Caco-2 (cell line): ENCODE data around the gene MZT2A. TPM values are rescaled to one million over a fixed set of nuclear protein-coding genes. Genes with fewer than 3 reads are reported as not detected.
"Not testable (repeated sequence)": the region's sequence is repeated elsewhere in the genome, so short reads cannot be mapped to it uniquely, and the experiment has no call there.

Source experiments
- BruUV-seq: library from RNA; stranded (reverse); fragments of 400-500 nt; replicated peaks from 2 replicates; lab custom pipeline; 2021; lab: Mats Ljungman, UMichigan
- CTCF ChIA-PET: fragments of 300-600 bp; sonication (Branson Sonifier 250); formaldehyde crosslinking; loops from one replicate; lab custom pipeline; 2022; ENCODE audit warnings: antibody characterized with exemption; lab: Charles Lee
- POLR2A ChIA-PET: fragments of 300-600 bp; sonication (Branson Sonifier 250); formaldehyde crosslinking; loops from one replicate; lab custom pipeline; 2022; ENCODE audit warnings: antibody characterized with exemption; lab: Charles Lee
- DNase-seq, 2 experiments: peaks; one replicate each; pipeline versions ENCODE4 v3.0.0 to v3.0.0-alpha.2; 2020 to 2022
- H3K27me3 ChIP-seq: replicated peaks from 2 replicates; pipeline ENCODE4 v1.6.0; 2011; ENCODE audit warnings: low read length; ENCODE audit not compliant: control insufficient read depth, insufficient read depth
- H3K36me3 ChIP-seq: 2 replicates; pipeline ENCODE4 v1.5.1; 2011; ENCODE audit warnings: low read length; ENCODE audit not compliant: control insufficient read depth, insufficient read depth
- H3K4me1 ChIP-seq: fragments of 250-450 bp; sonication (Bioruptor Pico); 2 replicates; pipeline ENCODE4 v1.5.1; 2020; ENCODE audit warnings: mild to moderate bottlenecking
- H3K4me3 ChIP-seq: 2 replicates; pipeline ENCODE4 v1.5.1; 2011; ENCODE audit warnings: low read depth, mild to moderate bottlenecking, control low read depth, low read length
- H3K9me3 ChIP-seq: fragments of 250-450 bp; sonication (Bioruptor Pico); 2 replicates; pipeline ENCODE4 v1.5.1; 2020; ENCODE audit warnings: mild to moderate bottlenecking, moderate library complexity
- H3K27ac Mint-ChIP-seq: one replicate; pipeline ENCODE4 v1.8.0; 2022; ENCODE audit warnings: mixed read lengths; ENCODE audit not compliant: unreplicated experiment
- H3K27me3 Mint-ChIP-seq: one replicate; pipeline ENCODE4 v1.8.0; 2022; ENCODE audit warnings: mixed read lengths; ENCODE audit not compliant: insufficient read depth, unreplicated experiment
- H3K36me3 Mint-ChIP-seq: one replicate; pipeline ENCODE4 v1.8.0; 2022; ENCODE audit warnings: mild to moderate bottlenecking, mixed read lengths; ENCODE audit not compliant: insufficient read depth, unreplicated experiment
- H3K4me1 Mint-ChIP-seq: one replicate; pipeline ENCODE4 v1.8.0; 2022; ENCODE audit warnings: low read depth, mixed read lengths; ENCODE audit not compliant: unreplicated experiment
- H3K4me3 Mint-ChIP-seq: one replicate; pipeline ENCODE4 v1.8.0; 2022; ENCODE audit warnings: mild to moderate bottlenecking, moderate library complexity, mixed read lengths; ENCODE audit not compliant: unreplicated experiment
- H3K9me3 Mint-ChIP-seq: one replicate; pipeline ENCODE4 v1.8.0; 2022; ENCODE audit warnings: mixed read lengths; ENCODE audit not compliant: unreplicated experiment
- CTCF ChIP-seq, 2 experiments: fragments of 200-600 bp in 1 of 2; IDR thresholded peaks; 1 replicate in 1 of 2; 2 replicates in 1 of 2; pipeline versions ENCODE4 v1.5.1 to v1.8.0; 2011 to 2022; ENCODE audit warnings: antibody characterized with exemption in 1 of 2, control low read depth in 1 of 2, inconsistent platforms in 1 of 2, low read depth in 1 of 2, low read length in 1 of 2, mild to moderate bottlenecking in 1 of 2, moderate library complexity in 1 of 2; ENCODE audit not compliant: insufficient read depth in 1 of 2, severe bottlenecking in 1 of 2, unreplicated experiment in 1 of 2
- intact Hi-C: fragments of 100-400 bp; cut with micrococcal nuclease; formaldehyde crosslinking; loops from one replicate; pipeline ENCODE4 v1.10.0; 2022; ENCODE audit not compliant: unreplicated experiment
- total RNA-seq: library from RNA; stranded (reverse); gene quantifications from 2 replicates; pipeline ENCODE4 v1.2.3, GENCODE V29; 2022

Gene MZT2A
- total RNA-seq, 1 experiment from 2014 or later, result 275 TPM

DNA sequence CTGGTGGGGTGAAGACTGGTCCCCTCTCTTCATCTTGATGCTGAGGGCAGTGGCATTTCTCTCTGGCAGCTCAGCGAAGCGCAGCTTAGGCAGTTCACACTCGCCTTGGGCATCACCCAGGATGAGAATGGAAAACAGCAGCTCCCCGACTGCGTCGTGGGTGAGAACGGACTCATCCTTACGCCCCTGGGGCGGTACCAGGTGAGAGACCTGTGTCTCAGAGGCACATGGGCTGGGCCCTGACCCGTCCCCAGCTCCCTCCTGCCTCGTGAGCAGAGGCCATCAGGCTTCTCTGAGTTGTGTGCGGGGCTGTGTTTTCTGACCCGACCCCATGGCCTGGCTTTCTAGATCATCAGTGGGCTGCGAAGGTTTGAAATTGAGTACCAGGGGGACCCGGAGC, 27.3 kb upstream of the MZT2A start:
- no peak overlapping the region for H3K4me3 ChIP-seq
- BruUV-seq, result no TSS peak
- Mint-ChIP-seq H3K27ac (no peak overlapping the region), H3K27me3 (no peaks in the 10 kb centered on the region), H3K36me3 (peaks cover 40% of the 10 kb centered on the region), H3K4me1 (no peaks in the 10 kb centered on the region), H3K4me3 (no peak overlapping the region), H3K9me3 (no peaks in the 10 kb centered on the region)
- peaks cover 1% of the 10 kb centered on the region; the same call in 1 of the 2 replicates for H3K36me3 ChIP-seq
- DNase-seq, result no peak
- no peaks in the 10 kb centered on the region for H3K27me3 ChIP-seq
- ChIA-PET CTCF (no interaction called here), POLR2A (no interaction called here)
- intact Hi-C loops, result no loop called here
- TF ChIP-seq CTCF (IDR thresholded peaks at IDR 0.05; ENCODE audit: insufficient read depth in 1 of 2, low read depth in 1 of 2, low read length in 1 of 2, severe bottlenecking in 1 of 2, unreplicated experiment in 1 of 2), result no peak
- H3K9me3 ChIP-seq, result no peaks in the 10 kb centered on the region
- no peaks in the 10 kb centered on the region for H3K4me1 ChIP-seq

- H3K4me3 Mint-ChIP-seq, BruUV-seq, DNase-seq, H3K27ac Mint-ChIP-seq, H3K27me3 ChIP-seq, H3K4me1 ChIP-seq, H3K36me3 ChIP-seq, POLR2A ChIA-PET, intact Hi-C loops, H3K4me3 ChIP-seq, H3K27me3 Mint-ChIP-seq, H3K9me3 Mint-ChIP-seq, CTCF ChIA-PET, H3K9me3 ChIP-seq, H3K4me1 Mint-ChIP-seq: not testable (repeated sequence)
- peaks cover 40% of the 10 kb centered on the region for H3K36me3 Mint-ChIP-seq
Measured at GRCh38 chr2:131518531-131518930, 26.3 kb upstream of the MZT2A start.

DNA sequence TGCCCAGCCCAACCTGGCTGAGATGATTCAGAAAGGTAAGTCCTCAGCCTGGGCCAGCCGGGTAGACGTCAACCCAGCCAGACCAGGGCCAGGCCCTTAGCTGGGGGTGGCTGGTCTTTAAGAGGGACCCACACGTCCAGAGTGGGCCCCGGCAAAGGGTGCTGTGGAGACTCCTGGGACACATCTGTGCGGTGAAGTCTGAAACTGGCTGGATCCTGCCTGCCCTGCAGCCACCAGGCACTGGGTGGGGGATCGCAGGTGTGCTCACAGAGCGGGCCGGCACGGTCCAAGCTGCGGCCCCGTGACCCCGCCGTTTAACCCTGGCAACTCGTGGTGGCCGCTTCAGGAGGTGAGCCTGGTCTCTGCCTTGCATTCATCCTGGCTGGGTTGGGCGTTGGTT, 25.7 kb upstream of the MZT2A start:
- H3K4me1 ChIP-seq, CTCF ChIA-PET, POLR2A ChIA-PET, H3K4me3 Mint-ChIP-seq, H3K27me3 Mint-ChIP-seq, H3K27me3 ChIP-seq, H3K27ac Mint-ChIP-seq, H3K9me3 Mint-ChIP-seq, H3K36me3 ChIP-seq, H3K9me3 ChIP-seq, BruUV-seq, H3K4me3 ChIP-seq, DNase-seq, intact Hi-C loops, H3K4me1 Mint-ChIP-seq: not testable (repeated sequence)
- peaks cover 40% of the 10 kb centered on the region for H3K36me3 Mint-ChIP-seq

DNA sequence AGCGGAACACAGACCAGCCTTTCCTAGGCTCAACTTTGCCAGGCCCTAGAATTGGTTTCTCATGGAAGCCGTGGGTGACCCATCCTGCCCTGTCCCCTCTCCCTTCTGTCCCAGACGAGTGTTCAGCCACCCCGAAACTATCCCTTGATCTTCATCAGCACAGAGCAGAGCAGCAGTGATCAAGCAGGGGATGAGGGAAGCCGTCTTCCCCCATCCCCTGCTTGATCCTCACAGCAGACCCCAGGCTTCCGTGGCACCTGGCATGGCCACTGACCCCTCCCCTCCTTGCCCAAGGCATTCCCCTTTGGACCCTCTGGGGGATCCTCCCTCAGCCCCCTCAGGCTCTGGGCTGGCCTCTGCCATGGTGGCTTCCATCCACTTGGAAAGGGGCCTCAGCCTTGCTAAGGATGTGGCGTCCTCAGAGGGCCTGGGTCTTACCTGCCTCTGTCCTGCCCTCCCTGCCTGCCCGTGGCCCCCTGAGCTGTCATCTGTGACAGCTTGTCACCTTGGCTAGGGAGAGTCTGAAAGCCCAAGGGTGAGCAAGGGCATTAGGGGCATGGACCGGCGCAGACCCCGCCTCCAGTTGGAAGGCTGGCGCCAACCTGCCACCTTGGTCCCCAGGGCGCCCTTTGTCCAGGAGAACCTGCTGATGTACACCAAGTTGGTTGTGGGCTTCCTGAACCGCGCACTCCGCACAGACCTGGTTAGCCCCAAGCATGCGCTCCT, 25.1 kb upstream of the MZT2A start:
- Histone ChIP-seq H3K4me1 (no peaks in the 10 kb centered on the region), H3K4me3 (no peak overlapping the region), H3K9me3 (no peaks in the 10 kb centered on the region), H3K36me3 (peaks cover 1% of the 10 kb centered on the region; the same call in 1 of the 2 replicates), H3K27me3 (no peaks in the 10 kb centered on the region)
- H3K27me3 Mint-ChIP-seq, result no peaks in the 10 kb centered on the region
- H3K4me3 Mint-ChIP-seq, result no peak overlapping the region
- H3K9me3 Mint-ChIP-seq, result no peaks in the 10 kb centered on the region
- no peak for DNase-seq
- peaks cover 42% of the 10 kb centered on the region for H3K36me3 Mint-ChIP-seq
- ChIA-PET CTCF (no interaction called here), POLR2A (no interaction called here)
- intact Hi-C loops, result no loop called here
- H3K4me1 Mint-ChIP-seq, result no peaks in the 10 kb centered on the region
- BruUV-seq, result no TSS peak
- TF ChIP-seq CTCF (IDR thresholded peaks at IDR 0.05; ENCODE audit: insufficient read depth in 1 of 2, low read depth in 1 of 2, low read length in 1 of 2, severe bottlenecking in 1 of 2, unreplicated experiment in 1 of 2), result no peak
- no peak overlapping the region for H3K27ac Mint-ChIP-seq
